ENCODE measurements around the gene PSME1. TPM values are rescaled to one million over a fixed set of nuclear protein-coding genes. Genes with fewer than 3 reads are reported as not detected.

The PSME1 gene
- total RNA-seq, 2 experiments from 2014 or later, result 403 to 427 TPM

DNA sequence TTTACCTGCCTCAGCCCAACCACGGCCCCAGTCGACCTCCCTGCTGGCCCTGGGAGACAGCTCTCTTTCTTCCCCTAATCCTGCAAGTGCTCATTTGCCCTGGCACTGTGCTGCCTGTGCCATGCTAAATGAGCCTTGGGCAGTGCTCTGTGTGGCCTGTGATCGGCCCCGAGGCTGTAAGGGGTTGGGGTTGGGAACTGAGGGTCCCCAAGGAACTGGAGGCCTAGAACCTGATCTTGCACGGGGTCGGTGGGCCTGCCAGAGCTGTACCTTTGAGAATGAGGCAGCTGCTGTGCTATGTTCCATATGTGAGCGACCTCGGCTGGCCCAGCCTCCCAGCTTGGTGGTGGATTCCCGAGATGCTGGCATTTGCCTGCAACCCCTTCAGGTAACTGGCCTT is 14.1 kb downstream of the PSME1 start:
- H3K4me1 Mint-ChIP-seq (ENCODE audit: low read depth), result peaks cover 34% of the 10 kb centered on the region
- intact Hi-C loops (cut with micrococcal nuclease), result no loop called here
- no peak overlapping the region for H3K4me3 Mint-ChIP-seq
- POLR2A ChIA-PET, result interaction anchor here (0.8 to 3.4 kb wide), 2 partner anchors 9 to 11 kb away, joined by 3 to 15 read pairs; partner anchors contain the start of genes EMC9 and IRF9
- no peaks in the 10 kb centered on the region for H3K27me3 Mint-ChIP-seq
- no peak for DNase-seq
- peaks cover 49% of the 10 kb centered on the region for H3K36me3 Mint-ChIP-seq
- no peaks in the 10 kb centered on the region for H3K9me3 Mint-ChIP-seq
- no peak overlapping the region for H3K27ac Mint-ChIP-seq
- CTCF ChIA-PET, result interaction anchor here (0.6 to 3.9 kb wide), 2 partner anchors 11 to 46 kb away, joined by 3 to 31 read pairs; partner anchors contain the start of genes IRF9 and TM9SF1

DNA sequence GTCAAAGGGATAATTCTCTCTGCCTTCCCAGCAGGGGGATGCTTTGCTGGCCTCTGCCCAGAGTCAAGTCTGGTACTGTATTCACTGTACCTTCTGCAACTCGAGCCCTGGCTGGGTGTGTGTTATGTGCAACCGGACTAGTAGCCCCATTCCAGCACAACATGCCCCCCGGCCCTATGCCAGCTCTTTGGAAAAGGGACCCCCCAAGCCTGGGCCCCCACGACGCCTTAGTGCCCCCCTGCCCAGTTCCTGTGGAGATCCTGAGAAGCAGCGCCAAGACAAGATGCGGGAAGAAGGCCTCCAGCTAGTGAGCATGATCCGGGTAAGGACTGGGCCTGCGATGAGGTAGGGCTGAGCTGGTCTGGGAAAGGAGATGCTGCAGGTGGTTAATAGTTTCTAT is 14.6 kb downstream of the PSME1 start:
- ChIA-PET CTCF (interaction anchor here (0.6 to 3.9 kb wide), 3 partner anchors 10 to 42 kb away, joined by 3 to 31 read pairs (median 3); partner anchors contain the start of gene IRF9), POLR2A (interaction anchor here (3.4 kb wide), 1 partner anchor 10 kb away, joined by 15 read pairs; the partner anchor contains the start of gene IRF9)
- intact Hi-C loops (cut with micrococcal nuclease), result no loop called here
- Mint-ChIP-seq H3K4me1 (ENCODE audit: low read depth) (peaks cover 29% of the 10 kb centered on the region), H3K9me3 (no peaks in the 10 kb centered on the region), H3K27me3 (no peaks in the 10 kb centered on the region), H3K36me3 (peaks cover 47% of the 10 kb centered on the region), H3K4me3 (no peak overlapping the region), H3K27ac (peak overlapping the region; percentile 39)
- no peak for DNase-seq

DNA sequence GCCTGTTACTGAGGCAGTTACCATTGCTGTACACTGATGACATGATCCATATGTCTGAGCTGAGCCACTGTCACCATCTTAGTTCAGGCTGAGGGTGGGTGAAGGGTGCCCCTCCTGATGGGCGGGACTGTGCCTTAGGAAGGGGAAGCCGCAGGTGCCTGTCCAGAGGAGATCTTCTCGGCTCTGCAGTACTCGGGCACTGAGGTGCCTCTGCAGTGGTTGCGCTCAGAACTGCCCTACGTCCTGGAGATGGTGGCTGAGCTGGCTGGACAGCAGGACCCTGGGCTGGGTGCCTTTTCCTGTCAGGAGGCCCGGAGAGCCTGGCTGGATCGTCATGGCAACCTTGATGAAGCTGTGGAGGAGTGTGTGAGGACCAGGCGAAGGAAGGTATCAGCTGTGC is 15.0 kb downstream of the PSME1 start:
- intact Hi-C loops (cut with micrococcal nuclease), result no loop called here
- Mint-ChIP-seq H3K9me3 (no peaks in the 10 kb centered on the region), H3K27ac (no peak overlapping the region), H3K4me3 (no peak overlapping the region), H3K27me3 (no peaks in the 10 kb centered on the region), H3K4me1 (ENCODE audit: low read depth) (peaks cover 25% of the 10 kb centered on the region), H3K36me3 (peaks cover 46% of the 10 kb centered on the region)
- DNase-seq, result no peak
- POLR2A ChIA-PET, result interaction anchor here (1.0 to 3.4 kb wide), 2 partner anchors 10 to 14 kb away, joined by 5 to 15 read pairs; partner anchors contain the start of gene IRF9
- CTCF ChIA-PET, result interaction anchor here (0.6 to 3.9 kb wide), 3 partner anchors 10 to 42 kb away, joined by 3 to 31 read pairs (median 3); partner anchors contain the start of gene IRF9

DNA sequence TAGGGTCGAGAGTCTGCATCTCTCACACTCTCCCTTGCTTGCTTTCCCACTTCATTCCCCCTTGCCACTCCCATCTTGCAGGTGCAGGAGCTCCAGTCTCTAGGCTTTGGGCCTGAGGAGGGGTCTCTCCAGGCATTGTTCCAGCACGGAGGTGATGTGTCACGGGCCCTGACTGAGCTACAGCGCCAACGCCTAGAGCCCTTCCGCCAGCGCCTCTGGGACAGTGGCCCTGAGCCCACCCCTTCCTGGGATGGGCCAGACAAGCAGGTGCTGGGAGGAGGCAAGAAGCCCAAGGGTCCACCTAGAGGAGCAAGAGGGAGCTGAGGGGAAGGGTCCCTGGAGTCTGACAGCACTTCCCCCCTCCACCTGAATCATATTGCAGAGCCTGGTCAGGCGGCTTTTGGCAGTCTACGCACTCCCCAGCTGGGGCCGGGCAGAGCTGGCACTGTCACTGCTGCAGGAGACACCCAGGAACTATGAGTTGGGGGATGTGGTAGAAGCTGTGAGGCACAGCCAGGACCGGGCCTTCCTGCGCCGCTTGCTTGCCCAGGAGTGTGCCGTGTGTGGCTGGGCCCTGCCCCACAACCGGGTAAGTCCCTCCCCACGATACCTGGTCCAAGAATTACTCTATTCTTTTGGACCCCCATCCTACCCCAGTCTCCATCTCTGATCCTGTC is 15.5 kb downstream of the PSME1 start:
- Mint-ChIP-seq H3K27ac (no peak overlapping the region), H3K4me1 (ENCODE audit: low read depth) (peaks cover 25% of the 10 kb centered on the region), H3K9me3 (no peaks in the 10 kb centered on the region), H3K4me3 (no peak overlapping the region), H3K27me3 (no peaks in the 10 kb centered on the region), H3K36me3 (peaks cover 45% of the 10 kb centered on the region)
- ChIA-PET POLR2A (interaction anchor here (1.0 to 3.4 kb wide), 2 partner anchors 9 to 15 kb away, joined by 5 to 15 read pairs; partner anchors contain the start of gene IRF9), CTCF (interaction anchor here (1.0 to 3.9 kb wide), 3 partner anchors 10 to 43 kb away, joined by 3 to 31 read pairs (median 4); partner anchors contain the start of genes EMC9 and IRF9)
- intact Hi-C loops (cut with micrococcal nuclease), result no loop called here
- no peak for DNase-seq

DNA sequence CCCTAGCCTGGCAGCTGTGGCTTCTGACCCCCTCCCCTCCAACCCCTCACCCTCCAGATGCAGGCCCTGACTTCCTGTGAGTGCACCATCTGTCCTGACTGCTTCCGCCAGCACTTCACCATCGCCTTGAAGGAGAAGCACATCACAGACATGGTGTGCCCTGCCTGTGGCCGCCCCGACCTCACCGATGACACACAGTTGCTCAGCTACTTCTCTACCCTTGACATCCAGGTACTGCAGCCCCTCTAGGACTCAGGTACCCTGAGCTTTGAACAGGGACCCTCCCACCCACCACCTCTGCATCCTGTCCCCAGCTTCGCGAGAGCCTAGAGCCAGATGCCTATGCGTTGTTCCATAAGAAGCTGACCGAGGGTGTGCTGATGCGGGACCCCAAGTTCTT is 19.1 kb downstream of the PSME1 start:
- peak overlapping the region; percentile 2 for H3K27ac Mint-ChIP-seq
- H3K4me1 Mint-ChIP-seq (ENCODE audit: low read depth), result peaks cover 7% of the 10 kb centered on the region
- no peaks in the 10 kb centered on the region for H3K27me3 Mint-ChIP-seq
- no peak for DNase-seq
- no peaks in the 10 kb centered on the region for H3K9me3 Mint-ChIP-seq
- ChIA-PET CTCF (interaction anchor here (1.2 to 1.9 kb wide), 2 partner anchors 9 to 49 kb away, joined by 3 to 7 read pairs; partner anchors contain the start of genes PSME2 and RNF31), POLR2A (interaction anchor here (1.1 to 1.5 kb wide), 2 partner anchors 18 to 32 kb away, joined by 3 to 4 read pairs; partner anchors contain the start of gene PSME1)
- no peak overlapping the region for H3K4me3 Mint-ChIP-seq
- H3K36me3 Mint-ChIP-seq, result peaks cover 49% of the 10 kb centered on the region
- intact Hi-C loops (cut with micrococcal nuclease), result no loop called here

DNA sequence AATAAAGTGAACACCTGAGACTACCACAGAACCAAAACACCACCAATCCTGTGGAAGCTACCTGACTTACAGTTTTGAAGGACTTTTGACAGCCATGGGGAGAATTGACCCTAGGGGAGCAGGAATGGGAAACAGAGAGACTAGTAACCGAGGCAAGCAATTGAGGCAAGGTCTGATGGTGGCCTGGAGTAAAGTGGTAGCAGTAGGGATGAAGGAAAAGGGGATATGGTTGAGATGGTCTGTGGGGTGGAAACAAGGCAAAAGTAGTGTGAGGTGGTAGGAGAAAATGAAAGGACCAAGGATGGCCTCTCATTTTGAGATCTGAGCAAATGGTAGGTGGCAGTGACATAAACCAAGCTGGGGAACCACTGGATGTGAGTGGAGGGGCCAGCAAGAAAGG is 20.8 kb downstream of the PSME1 start:
- POLR2A ChIA-PET, result interaction anchor here (0.6 to 2.0 kb wide), 3 partner anchors 10 to 15 kb away, joined by 3 to 5 read pairs (median 3); partner anchors contain the start of genes EMC9, PSME2 and RNF31
- no peak for DNase-seq
- H3K4me1 Mint-ChIP-seq (ENCODE audit: low read depth), result peaks cover 9% of the 10 kb centered on the region
- no peaks in the 10 kb centered on the region for H3K27me3 Mint-ChIP-seq
- H3K9me3 Mint-ChIP-seq, result no peaks in the 10 kb centered on the region
- H3K4me3 Mint-ChIP-seq, result no peak overlapping the region
- peaks cover 51% of the 10 kb centered on the region for H3K36me3 Mint-ChIP-seq
- intact Hi-C loops (cut with micrococcal nuclease), result no loop called here
- CTCF ChIA-PET, result interaction anchor here (0.7 kb wide), 1 partner anchor 99 kb away, joined by 3 read pairs; no protein-coding TSS in a partner anchor
- H3K27ac Mint-ChIP-seq, result peak overlapping the region; percentile 44

DNA sequence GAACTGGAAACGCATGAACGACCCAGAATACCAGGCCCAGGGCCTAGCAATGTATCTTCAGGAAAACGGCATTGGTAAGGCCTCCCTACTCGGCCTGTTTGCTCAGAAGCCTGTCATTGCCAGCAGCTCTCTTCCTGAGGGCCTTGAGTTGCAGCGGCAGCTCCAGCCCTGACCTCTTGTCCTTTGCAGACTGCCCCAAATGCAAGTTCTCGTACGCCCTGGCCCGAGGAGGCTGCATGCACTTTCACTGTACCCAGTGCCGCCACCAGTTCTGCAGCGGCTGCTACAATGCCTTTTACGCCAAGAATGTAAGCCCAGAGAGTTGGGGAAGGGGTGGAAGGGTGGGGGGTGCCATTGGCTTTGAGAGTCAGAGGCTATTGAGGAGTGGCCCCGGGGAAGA is 21.3 kb downstream of the PSME1 start:
- DNase-seq, result no peak
- no peaks in the 10 kb centered on the region for H3K9me3 Mint-ChIP-seq
- POLR2A ChIA-PET, result interaction anchor here (0.6 to 2.0 kb wide), 3 partner anchors 10 to 16 kb away, joined by 3 to 5 read pairs (median 3); partner anchors contain the start of genes EMC9, PSME2 and RNF31
- H3K27me3 Mint-ChIP-seq, result no peaks in the 10 kb centered on the region
- H3K4me3 Mint-ChIP-seq, result no peak overlapping the region
- H3K4me1 Mint-ChIP-seq (ENCODE audit: low read depth), result peaks cover 14% of the 10 kb centered on the region
- H3K36me3 Mint-ChIP-seq, result peaks cover 54% of the 10 kb centered on the region
- CTCF ChIA-PET, result no interaction called here
- peak overlapping the region; percentile 36 for H3K27ac Mint-ChIP-seq
- intact Hi-C loops (cut with micrococcal nuclease), result no loop called here

DNA sequence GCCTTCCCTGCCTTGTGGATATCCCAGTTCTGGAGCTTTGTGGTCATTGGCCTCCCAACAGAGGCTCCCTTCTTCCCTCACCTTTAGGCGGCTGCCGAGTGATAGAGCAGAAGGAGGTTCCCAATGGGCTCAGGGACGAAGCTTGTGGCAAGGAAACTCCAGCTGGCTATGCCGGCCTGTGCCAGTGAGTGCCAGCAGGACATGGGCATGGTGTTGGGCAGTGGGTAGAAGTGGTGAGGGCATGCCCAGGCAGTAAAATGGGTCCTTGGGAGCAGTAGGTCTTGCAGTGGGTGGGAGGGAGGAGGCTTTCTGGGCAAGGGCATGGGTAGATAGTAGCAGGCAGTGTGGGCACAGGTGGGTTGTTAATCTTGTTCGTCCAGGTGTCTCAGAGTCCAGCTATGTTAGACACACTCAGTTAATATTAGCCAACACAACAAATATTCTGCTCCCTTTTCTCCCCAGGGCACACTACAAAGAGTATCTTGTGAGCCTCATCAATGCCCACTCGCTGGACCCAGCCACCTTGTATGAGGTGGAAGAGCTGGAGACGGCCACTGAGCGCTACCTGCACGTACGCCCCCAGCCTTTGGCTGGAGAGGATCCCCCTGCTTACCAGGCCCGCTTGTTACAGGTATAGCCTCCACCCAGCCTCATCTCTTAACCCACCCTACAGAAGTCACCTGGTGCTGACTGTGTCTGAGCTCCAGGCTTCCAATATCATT is 23.9 kb downstream of the PSME1 start:
- Mint-ChIP-seq H3K36me3 (peaks cover 67% of the 10 kb centered on the region), H3K4me1 (ENCODE audit: low read depth) (peaks cover 32% of the 10 kb centered on the region), H3K4me3 (no peak overlapping the region), H3K27me3 (no peaks in the 10 kb centered on the region), H3K9me3 (no peaks in the 10 kb centered on the region), H3K27ac (peak overlapping the region; percentile 100)
- POLR2A ChIA-PET, result interaction anchor here (0.7 to 4.2 kb wide), 14 partner anchors 9 to 278 kb away, joined by 3 to 60 read pairs (median 14); partner anchors contain the start of genes CHMP4A, DCAF11, EMC9 and IPO4
- intact Hi-C loops (cut with micrococcal nuclease), result no loop called here
- CTCF ChIA-PET, result interaction anchor here (1.0 to 4.6 kb wide), 18 partner anchors 9 to 151 kb away, joined by 3 to 76 read pairs (median 16); partner anchors contain the start of genes DCAF11, EMC9, IPO4 and LTB4R2
- DNase-seq, result no peak

DNA sequence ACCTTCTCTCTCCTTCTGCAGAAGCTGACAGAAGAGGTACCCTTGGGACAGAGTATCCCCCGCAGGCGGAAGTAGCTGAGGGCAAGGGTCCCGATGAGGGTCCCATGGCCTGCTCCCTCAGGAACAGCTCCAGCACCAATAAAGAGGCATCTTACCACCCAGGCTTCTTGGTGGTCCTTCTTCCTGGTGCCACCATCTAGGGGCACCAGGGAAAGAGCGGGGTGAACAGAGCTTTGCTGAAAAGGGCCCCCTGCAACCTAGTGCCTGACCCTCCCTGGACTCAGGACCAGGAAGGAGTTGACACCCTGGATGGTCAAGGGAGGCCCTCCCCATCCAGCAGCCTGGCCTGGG is 24.5 kb downstream of the PSME1 start:
- Mint-ChIP-seq H3K9me3 (no peaks in the 10 kb centered on the region), H3K36me3 (peaks cover 70% of the 10 kb centered on the region), H3K27me3 (no peaks in the 10 kb centered on the region), H3K4me3 (no peak overlapping the region), H3K27ac (peak overlapping the region; percentile 100), H3K4me1 (ENCODE audit: low read depth) (peaks cover 36% of the 10 kb centered on the region)
- ChIA-PET POLR2A (interaction anchor here (0.7 to 4.2 kb wide), 20 partner anchors 10 to 277 kb away, joined by 3 to 60 read pairs (median 8); partner anchors contain the start of genes CHMP4A, DCAF11, EMC9 and IPO4), CTCF (interaction anchor here (1.0 to 4.6 kb wide), 24 partner anchors 9 to 233 kb away, joined by 3 to 76 read pairs (median 10); partner anchors contain the start of genes CARMIL3, CHMP4A, DCAF11 and EMC9)
- intact Hi-C loops (cut with micrococcal nuclease), result no loop called here
- no peak for DNase-seq

DNA sequence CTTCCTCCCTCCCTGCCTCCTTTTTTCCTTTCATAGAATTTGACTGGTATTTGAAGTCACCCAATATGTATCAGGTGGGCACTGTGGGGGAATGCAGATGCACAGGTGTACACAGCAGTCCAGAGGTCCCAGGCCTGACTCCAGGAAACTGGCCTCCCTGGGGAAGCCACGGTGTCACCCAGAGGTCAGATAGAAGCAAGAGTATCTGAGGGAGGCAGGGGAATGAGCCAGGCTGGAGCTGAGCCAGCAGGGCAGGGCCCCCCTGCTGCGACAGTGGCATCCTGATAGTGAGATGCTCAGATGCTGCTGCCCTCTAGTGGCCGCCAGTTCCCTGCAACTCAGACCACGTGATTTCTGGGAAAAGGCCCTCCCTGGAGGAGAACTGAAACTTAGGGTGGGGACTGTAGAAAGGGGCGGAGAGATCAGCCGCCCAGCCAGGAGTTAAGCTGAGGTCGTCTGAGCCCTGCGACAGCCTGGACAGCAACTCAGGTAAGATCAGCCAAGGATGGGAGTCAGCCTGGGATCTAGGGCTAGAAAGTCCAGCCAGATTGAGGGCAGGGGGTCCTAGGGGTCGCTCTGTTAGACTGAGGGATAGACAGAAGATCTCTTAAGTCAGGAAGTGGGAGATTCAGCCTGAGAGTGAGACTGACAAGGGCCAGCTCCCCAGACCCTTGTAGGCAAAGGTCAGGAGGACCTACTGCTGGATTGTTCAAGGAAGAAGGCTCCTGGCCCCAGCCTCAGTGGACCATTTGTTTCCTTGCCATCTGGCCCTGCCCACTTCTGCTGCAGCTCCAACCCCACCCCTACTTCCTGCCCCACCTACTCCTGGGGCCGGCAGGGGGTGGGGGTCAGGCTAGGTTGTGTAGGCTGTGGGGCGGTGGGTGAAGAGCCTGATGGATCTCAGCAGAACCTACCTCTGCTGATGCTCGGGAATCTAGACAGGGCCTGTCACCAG is 25.1 kb downstream of the PSME1 start, which contains the start of gene IRF9:
Gene IRF9 (plus strand): TSS at position 416 of the 955 bp plus-strand sequence. CDS start 880 bp downstream, outside the sequence.
- POLR2A ChIA-PET, result interaction anchor here (0.6 to 4.2 kb wide), 32 partner anchors 10 to 276 kb away, joined by 3 to 60 read pairs (median 4); partner anchors contain the start of genes CHMP4A, DCAF11, EMC9 and IPO4
- Mint-ChIP-seq H3K4me3 (peak within 1 kb of the TSS; percentile 97), H3K4me1 (ENCODE audit: low read depth) (peaks cover 37% of the 10 kb centered on the region), H3K36me3 (peaks cover 70% of the 10 kb centered on the region), H3K27ac (peak within 1 kb of the TSS; percentile 100), H3K27me3 (no peaks in the 10 kb centered on the region), H3K9me3 (no peaks in the 10 kb centered on the region)
- intact Hi-C loops (cut with micrococcal nuclease), result loop anchor here (1.0 kb wide), 12 partner anchors 14 to 281 kb away; partner anchors contain the start of genes CHMP4A, DCAF11, DHRS1 and EMC9
- CTCF ChIA-PET, result interaction anchor here (0.6 to 4.6 kb wide), 38 partner anchors 9 to 234 kb away, joined by 3 to 76 read pairs (median 7); partner anchors contain the start of genes CARMIL3, CHMP4A, CIDEB and DCAF11
- DNase-seq, result peak; percentile 99

Measured in activated CD4-positive, alpha-beta memory T cell treated with anti-CD3 and anti-CD28 coated beads for 36 hours (primary cell).